Peyer's patch (tissue), 4 donors: ENCODE measurements around the gene LRRC32. TPM values are rescaled to one million over a fixed set of nuclear protein-coding genes. Genes with fewer than 3 reads are reported as not detected.

Experiments used
- DNase-seq, 3 donors: peaks; one replicate each; pipeline ENCODE4 v3.0.0-alpha.2; 2017 to 2019
- H3K27ac ChIP-seq, 4 donors: fragments of 200-600 bp; sonication (generic); one replicate each; pipeline ENCODE4 v1.5.1; 2016 to 2019
- H3K27me3 ChIP-seq, 2 donors: fragments of 200-600 bp; sonication (generic); one replicate each; pipeline ENCODE4 v1.5.1; 2019
- H3K36me3 ChIP-seq, 3 donors: fragments of 200-600 bp; sonication (generic); one replicate each; pipeline ENCODE4 v1.5.1; 2016 to 2019
- H3K4me1 ChIP-seq, 4 donors: fragments of 200-600 bp; sonication (generic); one replicate each; pipeline ENCODE4 v1.5.1; 2016 to 2019
- H3K4me3 ChIP-seq, 4 donors: fragments of 200-600 bp; sonication (generic); 1 replicate in 3 of 4; 2 replicates in 1 of 4; pipeline ENCODE4 v1.5.1; 2016 to 2019; ENCODE audit warnings: mild to moderate bottlenecking in 1 of 4
- H3K9me3 ChIP-seq, 4 donors: fragments of 200-600 bp; sonication (generic); one replicate each; pipeline ENCODE4 v1.5.1; 2016 to 2019; ENCODE audit warnings: mild to moderate bottlenecking in 1 of 4
- CTCF ChIP-seq, 6 experiments: fragments of 450-650 bp in 4 of 6; fragments of 200-600 bp in 2 of 6; sonication (generic) in 1 of 6; IDR thresholded peaks; one replicate each; pipeline ENCODE4 v1.5.1; 2017 to 2019; ENCODE audit warnings: antibody characterized with exemption in 6 of 6, mild to moderate bottlenecking in 3 of 6, moderate library complexity in 1 of 6
- POLR2A ChIP-seq, 2 donors: fragments of 450-650 bp; IDR thresholded peaks; one replicate each; pipeline ENCODE4 v1.5.1; 2017; ENCODE audit warnings: antibody characterized with exemption in 2 of 2, mild to moderate bottlenecking in 2 of 2, moderate library complexity in 2 of 2
- total RNA-seq, 4 donors: library from RNA; depleted of rRNA; stranded (reverse); fragments of >200 nt; gene quantifications; one replicate each; pipeline ENCODE4 v1.1.0, GENCODE V29; 2016

Gene LRRC32
- total RNA-seq, 4 donors from 2014 or later: 4.0 to 36.7 (median 23.0) TPM

- TF ChIP-seq CTCF (IDR thresholded peaks at IDR 0.05) (no peak), POLR2A (IDR thresholded peaks at IDR 0.05) (no peak)
- Histone ChIP-seq H3K9me3 (no peaks in the 10 kb centered on the region), H3K27ac (peak overlapping the region in 3 of 4 donors; percentile 48 to 73 (median 57)), H3K4me1 (peaks cover 0 to 39% (median 30%) of the 10 kb centered on the region in 4 donors), H3K4me3 (peak overlapping the region in 1 of 4 donors; percentile 15), H3K27me3 (no peaks in the 10 kb centered on the region), H3K36me3 (no peaks in the 10 kb centered on the region)
- DNase-seq: peak in 2 of 3 donors; percentile 88 to 90
Measured at GRCh38 chr11:76672431-76673175, 2.1 kb upstream of the LRRC32 start.

GRCh38 chr11:76671626-76672309 is 1.2 kb upstream of the LRRC32 start:
- peak in 1 of 3 donors; percentile 46 for DNase-seq
- no peaks in the 10 kb centered on the region for H3K36me3 ChIP-seq
- no peaks in the 10 kb centered on the region for H3K27me3 ChIP-seq
- no peak overlapping the region for H3K4me3 ChIP-seq
- peak overlapping the region in 3 of 4 donors; percentile 64 to 73 (median 71) for H3K27ac ChIP-seq
- TF ChIP-seq POLR2A (IDR thresholded peaks at IDR 0.05) (no peak), CTCF (IDR thresholded peaks at IDR 0.05) (no peak)
- H3K9me3 ChIP-seq: no peaks in the 10 kb centered on the region
- peaks cover 0 to 39% (median 30%) of the 10 kb centered on the region in 4 donors for H3K4me1 ChIP-seq

DNA sequence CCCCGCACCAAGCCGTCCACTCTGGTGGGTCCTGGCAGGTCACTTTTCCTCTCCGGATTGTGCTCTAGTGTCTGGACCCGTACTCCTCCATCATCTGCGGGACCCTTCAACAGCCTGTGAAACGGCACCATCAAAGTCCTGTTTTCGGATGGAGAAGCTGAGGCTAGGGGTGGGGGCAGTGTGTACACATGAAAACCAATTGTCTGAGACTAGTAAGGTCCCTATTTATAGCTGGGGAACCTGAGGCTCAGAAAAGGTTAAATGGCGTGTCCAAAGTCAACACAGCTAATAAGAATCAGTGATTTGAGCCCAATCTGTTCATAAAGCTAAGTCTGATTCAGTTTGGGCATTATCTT is 668 bp upstream of the LRRC32 start:
- no peaks in the 10 kb centered on the region for H3K9me3 ChIP-seq
- H3K4me3 ChIP-seq: peak overlapping the region; percentile 46 to 69 (median 54)
- no peaks in the 10 kb centered on the region for H3K36me3 ChIP-seq
- no peak for DNase-seq
- H3K27ac ChIP-seq: peak overlapping the region; percentile 51 to 73 (median 68)
- H3K4me1 ChIP-seq: peaks cover 0 to 43% (median 31%) of the 10 kb centered on the region in 4 donors
- H3K27me3 ChIP-seq: no peaks in the 10 kb centered on the region
- TF ChIP-seq POLR2A (IDR thresholded peaks at IDR 0.05): no peak
- no peak for TF ChIP-seq CTCF (IDR thresholded peaks at IDR 0.05)

DNA sequence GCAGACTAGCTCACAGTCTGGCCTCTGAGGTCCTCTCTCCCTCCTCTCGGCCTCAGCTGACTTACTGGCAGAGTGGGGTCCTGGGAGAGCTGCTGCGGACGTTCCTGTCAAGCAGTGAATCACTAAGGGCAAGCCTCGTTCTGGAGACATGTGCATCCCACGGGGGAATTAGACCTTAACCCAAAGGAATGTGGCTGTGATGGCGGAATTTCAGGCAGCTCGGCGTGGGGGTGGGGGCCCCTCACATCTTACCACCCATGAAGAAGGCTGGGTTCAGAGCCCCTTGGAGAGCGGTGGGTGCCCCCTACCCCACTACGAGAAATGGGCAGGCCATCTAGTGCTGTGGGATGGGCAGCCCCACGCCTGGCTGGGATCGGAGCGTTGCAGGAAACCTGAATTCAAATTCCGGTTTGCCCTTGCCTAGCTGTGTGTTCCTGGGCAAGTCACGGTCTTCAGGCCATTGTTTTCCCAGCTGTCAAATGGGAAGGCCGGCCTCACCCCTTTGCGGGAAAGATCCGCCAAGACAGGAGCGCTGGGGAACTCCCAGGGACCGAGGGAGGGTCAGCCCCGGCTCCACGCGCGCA is 554 bp downstream of the LRRC32 start:
- Histone ChIP-seq H3K36me3 (no peaks in the 10 kb centered on the region), H3K27me3 (no peaks in the 10 kb centered on the region), H3K27ac (peak overlapping the region; percentile 51 to 73 (median 68)), H3K4me1 (peaks cover 0 to 44% (median 35%) of the 10 kb centered on the region in 4 donors), H3K9me3 (no peaks in the 10 kb centered on the region), H3K4me3 (peak overlapping the region; percentile 46 to 69 (median 54))
- TF ChIP-seq POLR2A (IDR thresholded peaks at IDR 0.05) (no peak), CTCF (IDR thresholded peaks at IDR 0.05) (no peak)
- peak in 1 of 3 donors; percentile 44 for DNase-seq

- Histone ChIP-seq H3K27ac (peak overlapping the region in 2 of 4 donors; percentile 71 to 73), H3K4me3 (peak overlapping the region in 2 of 4 donors; percentile 23 to 69), H3K27me3 (no peaks in the 10 kb centered on the region), H3K9me3 (no peaks in the 10 kb centered on the region), H3K4me1 (peaks cover 0 to 39% (median 37%) of the 10 kb centered on the region in 4 donors), H3K36me3 (no peaks in the 10 kb centered on the region)
- DNase-seq: peak in 1 of 3 donors; percentile 30
- TF ChIP-seq CTCF (IDR thresholded peaks at IDR 0.05): no peak
- TF ChIP-seq POLR2A (IDR thresholded peaks at IDR 0.05): no peak
Measured at GRCh38 chr11:76668362-76669155, 2.0 kb downstream of the LRRC32 start.
